IMR-90 (cell line): ENCODE results near the gene ABL2. TPM values are rescaled to one million over a fixed set of nuclear protein-coding genes. Genes with fewer than 3 reads are reported as not detected.

Source experiments
- ATAC-seq: fragments of 200-7000 bp; cut with Tn5 transposase; 2 replicates; pipeline ENCODE4 v1.9.1; 2020; ENCODE audit warnings: low read depth, mild to moderate bottlenecking, moderate library complexity
- BruUV-seq: library from RNA; stranded (reverse); fragments of 400-500 nt; replicated peaks from 2 replicates; lab custom pipeline; 2021; lab: Mats Ljungman, UMichigan
- CTCF ChIA-PET: fragments of 300-600 bp; formaldehyde crosslinking; extraction: SDS; loops from one replicate; lab custom pipeline; 2021; ENCODE audit warnings: antibody characterized with exemption; lab: Yijun Ruan, JAX
- POLR2A ChIA-PET: fragments of 300-600 bp; sonication (Branson Sonifier 250); formaldehyde crosslinking; loops from one replicate; lab custom pipeline; 2022; ENCODE audit warnings: antibody characterized with exemption; ENCODE audit not compliant: unreplicated experiment; lab: Charles Lee
- DNase-seq: peaks from one replicate; pipeline ENCODE4 v3.0.0; 2013
- H2AFZ ChIP-seq: replicated peaks from 2 replicates; pipeline ENCODE3; 2013; ENCODE audit warnings: low read length, mild to moderate bottlenecking; ENCODE audit not compliant: poor library complexity
- H2AK5ac ChIP-seq: 2 replicates; pipeline ENCODE4 v1.6.1; 2013; ENCODE audit warnings: low read depth, low read length, inconsistent platforms
- H2AK9ac ChIP-seq: replicated peaks from 2 replicates; pipeline ENCODE3; 2013; ENCODE audit warnings: mild to moderate bottlenecking, low read depth, low read length, moderate library complexity; ENCODE audit not compliant: poor library complexity
- H2BK120ac ChIP-seq: 2 replicates; pipeline ENCODE4 v1.6.1; 2013; ENCODE audit warnings: low read depth, low read length, inconsistent platforms
- H2BK15ac ChIP-seq: 3 replicates; pipeline ENCODE4 v1.6.1; 2013; ENCODE audit warnings: low read depth, low read length, inconsistent platforms
- H2BK20ac ChIP-seq: 2 replicates; pipeline ENCODE4 v1.6.1; 2013; ENCODE audit warnings: low read depth, mild to moderate bottlenecking, inconsistent platforms, low read length, moderate library complexity
- H2BK5ac ChIP-seq: 2 replicates; pipeline ENCODE4 v1.6.1; 2013; ENCODE audit warnings: mild to moderate bottlenecking, low read depth, low read length, inconsistent platforms; ENCODE audit not compliant: poor library complexity, severe bottlenecking
- H3K14ac ChIP-seq: replicated peaks from 2 replicates; pipeline ENCODE4 v1.6.1; 2013; ENCODE audit warnings: low read depth, low read length, inconsistent platforms
- H3K18ac ChIP-seq: 2 replicates; pipeline ENCODE4 v1.6.1; 2013; ENCODE audit warnings: low read depth, low read length, control low read depth
- H3K23ac ChIP-seq: 2 replicates; pipeline ENCODE4 v1.6.1; 2013; ENCODE audit warnings: low read depth, low read length, inconsistent platforms
- H3K27ac ChIP-seq: 2 replicates; pipeline ENCODE4 v1.5.1; 2013; ENCODE audit warnings: mild to moderate bottlenecking, control low read depth, low read length; ENCODE audit not compliant: insufficient read depth
- H3K27me3 ChIP-seq: 2 replicates; pipeline ENCODE4 v1.6.1; 2013; ENCODE audit warnings: low read length; ENCODE audit not compliant: control insufficient read depth, insufficient read depth
- H3K36me3 ChIP-seq: 2 replicates; pipeline ENCODE4 v1.6.1; 2013; ENCODE audit warnings: low read length, mixed read lengths; ENCODE audit not compliant: control insufficient read depth, insufficient read depth
- H3K4ac ChIP-seq: 2 replicates; pipeline ENCODE4 v1.6.1; 2013; ENCODE audit warnings: low read depth, low read length, inconsistent platforms
- H3K4me1 ChIP-seq: 2 replicates; pipeline ENCODE4 v1.6.1; 2013; ENCODE audit warnings: low read length, mixed read lengths; ENCODE audit not compliant: control insufficient read depth, insufficient read depth
- H3K4me2 ChIP-seq: 2 replicates; pipeline ENCODE4 v1.6.1; 2013; ENCODE audit warnings: low read depth, mild to moderate bottlenecking, control low read depth, low read length, moderate library complexity
- H3K4me3 ChIP-seq: 2 replicates; pipeline ENCODE4 v1.5.1; 2013; ENCODE audit warnings: low read depth, mild to moderate bottlenecking, control low read depth, low read length, moderate library complexity; ENCODE audit not compliant: insufficient read depth
- H3K56ac ChIP-seq: 2 replicates; pipeline ENCODE4 v1.6.1; 2013; ENCODE audit warnings: low read length, inconsistent platforms; ENCODE audit not compliant: insufficient read depth; ENCODE audit errors: extremely low read depth
- H3K79me1 ChIP-seq, 2 experiments: 2 replicates each; pipeline ENCODE4 v1.6.1; 2013; ENCODE audit warnings: low read length in 2 of 2, inconsistent platforms in 1 of 2, low read depth in 1 of 2
- H3K9ac ChIP-seq: 2 replicates; pipeline ENCODE4 v1.6.1; 2013; ENCODE audit warnings: low read depth, low read length, control low read depth
- H3K9me1 ChIP-seq: 2 replicates; pipeline ENCODE4 v1.6.1; 2013; ENCODE audit warnings: low read length, inconsistent platforms; ENCODE audit not compliant: insufficient read depth
- H3K9me3 ChIP-seq: 2 replicates; pipeline ENCODE4 v1.6.1; 2013; ENCODE audit warnings: low read length; ENCODE audit not compliant: control insufficient read depth, insufficient read depth
- H4K20me1 ChIP-seq: 2 replicates; pipeline ENCODE4 v1.6.1; 2013; ENCODE audit warnings: low read length, inconsistent platforms; ENCODE audit not compliant: insufficient read depth
- H4K5ac ChIP-seq: 2 replicates; pipeline ENCODE4 v1.6.1; 2013; ENCODE audit warnings: mild to moderate bottlenecking, low read depth, low read length, control low read depth
- H4K8ac ChIP-seq, 2 experiments: 2 replicates each; pipeline ENCODE4 v1.6.1; 2013; ENCODE audit warnings: low read depth in 2 of 2, low read length in 2 of 2, control low read depth in 1 of 2, inconsistent platforms in 1 of 2
- H4K91ac ChIP-seq: 2 replicates; pipeline ENCODE4 v1.6.1; 2013; ENCODE audit warnings: low read depth, low read length, inconsistent platforms; ENCODE audit not compliant: insufficient read depth
- BHLHE40 ChIP-seq: fragments of 150-350 bp; IDR thresholded peaks from 2 replicates; pipeline ENCODE4 v1.6.1; 2016; ENCODE audit warnings: mild to moderate bottlenecking, low read depth, low read length
- CEBPB ChIP-seq: IDR thresholded peaks from 2 replicates; pipeline ENCODE4 v1.6.1; 2012; ENCODE audit warnings: low read depth, low read length, improper control_type of control experiment
- CHD1 ChIP-seq: IDR thresholded peaks from 2 replicates; pipeline ENCODE4 v1.6.1; 2012; ENCODE audit warnings: low read depth, low read length, improper control_type of control experiment
- MAZ ChIP-seq: IDR thresholded peaks from 2 replicates; pipeline ENCODE4 v1.6.1; 2012; ENCODE audit warnings: low read depth, mild to moderate bottlenecking, low read length, improper control_type of control experiment, moderate library complexity, borderline replicate concordance
- MXI1 ChIP-seq: IDR thresholded peaks from 2 replicates; pipeline ENCODE4 v1.6.1; 2012; ENCODE audit warnings: low read depth, mild to moderate bottlenecking, low read length, moderate library complexity, borderline replicate concordance
- NFE2L2 ChIP-seq: fragments of 150-350 bp; IDR thresholded peaks from 2 replicates; pipeline ENCODE4 v1.6.1; 2016; ENCODE audit warnings: low read depth, mild to moderate bottlenecking, low read length
- POLR2A ChIP-seq: IDR thresholded peaks from 2 replicates; pipeline ENCODE4 v1.6.1; 2012; ENCODE audit warnings: mild to moderate bottlenecking, low read depth, low read length
- RAD21 ChIP-seq: IDR thresholded peaks from 2 replicates; pipeline ENCODE4 v1.6.1; 2012; ENCODE audit warnings: low read length, improper control_type of control experiment
- RCOR1 ChIP-seq: IDR thresholded peaks from 2 replicates; pipeline ENCODE4 v1.6.1; 2012; ENCODE audit warnings: mild to moderate bottlenecking, low read length, improper control_type of control experiment; ENCODE audit not compliant: insufficient replicate concordance
- RFX5 ChIP-seq: IDR thresholded peaks from 2 replicates; pipeline ENCODE4 v1.8.0; 2012; ENCODE audit warnings: low read depth, mild to moderate bottlenecking, low read length, moderate library complexity
- SMC3 ChIP-seq: fragments of 150-350 bp; IDR thresholded peaks from 2 replicates; pipeline ENCODE4 v1.6.1; 2016; ENCODE audit warnings: low read depth, mild to moderate bottlenecking, antibody characterized with exemption, low read length, moderate library complexity
- WGBS, 2 experiments: methylation state at CpG; one replicate each; pipeline versions ENCODE4 v1.1.5 to v1.1.7; 2013; ENCODE audit warnings: missing lambda C conversion rate in 2 of 2; ENCODE audit not compliant: insufficient read length in 1 of 2; ENCODE audit errors: extremely low coverage in 2 of 2; 5-methylcytosine and 5-hydroxymethylcytosine counted together
- dilution Hi-C: fragments of 300-500 bp; cut with HindIII; formaldehyde crosslinking; loops from one replicate; pipeline ENCODE4 v1.14.3; 2018; ENCODE audit warnings: low sequenced_read_pairs; ENCODE audit not compliant: unreplicated experiment
- in situ Hi-C: fragments of 300-500 bp; cut with MboI; formaldehyde crosslinking; loops from 3 replicates; pipeline ENCODE4 v1.14.3; 2019; ENCODE audit warnings: low sequenced_read_pairs, inconsistent platforms, mixed read lengths
- intact Hi-C: fragments of 100-400 bp; cut with micrococcal nuclease; formaldehyde crosslinking; loops from 2 replicates; pipeline ENCODE4 v1.10.0; 2022
- polyA plus RNA-seq, 3 experiments: library from polyadenylated mRNA; depleted of rRNA; stranded (reverse); fragments of >200 nt; gene quantifications; 2 replicates each; pipeline ENCODE4 v1.2.3, GENCODE V29; 2012; ENCODE audit warnings: low replicate concordance in 1 of 3
- total RNA-seq: library from RNA; depleted of rRNA; stranded (reverse); fragments of >200 nt; gene quantifications from 2 replicates; pipeline ENCODE4 v1.2.3, GENCODE V29; 2012

The ABL2 gene
- total and polyA plus RNA-seq, 2 of the 4 experiments (the other 2 are of a cell fraction): 9.7 to 110 TPM

DNA sequence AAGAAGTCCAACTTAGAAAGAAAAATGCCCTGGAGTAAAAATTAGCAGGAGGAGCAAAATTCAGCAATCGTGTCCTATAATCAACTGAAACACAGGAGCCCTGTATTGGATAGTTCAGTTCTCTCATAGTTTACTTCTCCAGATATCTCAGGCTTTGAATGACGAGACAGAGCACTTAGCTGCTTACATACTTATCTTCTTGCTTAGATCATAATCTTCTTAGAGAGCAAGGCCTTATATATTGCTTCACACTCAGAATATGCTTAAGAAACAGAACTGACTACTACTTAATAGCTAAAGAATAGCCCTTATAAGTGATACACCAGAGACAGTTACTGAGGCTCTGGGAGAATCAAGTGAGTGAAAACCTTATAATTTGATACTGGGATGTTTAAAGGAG, 108.7 kb downstream of the ABL2 start:
- Histone ChIP-seq H3K79me1 (peaks cover 12 to 72% of the 10 kb centered on the region in 2 experiments), H2BK120ac (no peak overlapping the region), H3K27ac (no peak overlapping the region), H3K4ac (no peak overlapping the region), H3K23ac (no peak overlapping the region), H3K9ac (no peak overlapping the region), H2BK20ac (no peak overlapping the region), H2AK5ac (no peak overlapping the region), H3K27me3 (no peaks in the 10 kb centered on the region), H3K36me3 (peaks cover 29% of the 10 kb centered on the region), H4K8ac (no peak overlapping the region), H3K9me1 (peaks cover 3% of the 10 kb centered on the region; the same call in 1 of the 2 replicates), H2AFZ (no peak overlapping the region), H3K4me3 (no peak overlapping the region), H2BK5ac (no peak overlapping the region), H2AK9ac (no peak overlapping the region), H3K4me2 (no peak overlapping the region), H3K18ac (no peak overlapping the region), H3K14ac (no peak overlapping the region), H3K9me3 (no peaks in the 10 kb centered on the region), H3K56ac (no peak overlapping the region), H2BK15ac (no peak overlapping the region), H4K5ac (no peak overlapping the region), H3K4me1 (peaks cover 6% of the 10 kb centered on the region), H4K91ac (no peak overlapping the region), H4K20me1 (peaks cover 6% of the 10 kb centered on the region; the same call in 1 of the 2 replicates)
- DNase-seq: no peak
- ATAC-seq: no peak; the same call in 1 of the 2 replicates
- no TSS peak for BruUV-seq
- CTCF ChIA-PET: interaction anchor here (0.6 to 2.3 kb wide), 10 partner anchors 10 to 126 kb away, joined by 3 to 9 read pairs (median 3); no protein-coding TSS in a partner anchor
- dilution Hi-C loops: no loop called here
- intact Hi-C loops: loop anchor here (1.0 to 2.0 kb wide), 4 partner anchors 42 to 248 kb away; partner anchors contain the start of gene SOAT1
- POLR2A ChIA-PET: no interaction called here
- TF ChIP-seq MAZ (no peak), MXI1 (no peak), SMC3 (no peak), NFE2L2 (no peak), CHD1 (no peak), RCOR1 (no peak), RFX5 (no peak), BHLHE40 (no peak), POLR2A (no peak), CEBPB (no peak), RAD21 (no peak)
- in situ Hi-C loops: loop anchor here (5.0 to 10.0 kb wide), 2 partner anchors 77 to 174 kb away; partner anchors contain the start of gene SOAT1
- no CpG with 5 or more reads among the region's 2 CpGs for WGBS, 2 experiments
